ENCODE measurements around the gene UPP2. TPM values are rescaled to one million over a fixed set of nuclear protein-coding genes. Genes with fewer than 3 reads are reported as not detected.

UPP2 gene
- total RNA-seq, 1 donor from 2014 or later, result not detected

DNA sequence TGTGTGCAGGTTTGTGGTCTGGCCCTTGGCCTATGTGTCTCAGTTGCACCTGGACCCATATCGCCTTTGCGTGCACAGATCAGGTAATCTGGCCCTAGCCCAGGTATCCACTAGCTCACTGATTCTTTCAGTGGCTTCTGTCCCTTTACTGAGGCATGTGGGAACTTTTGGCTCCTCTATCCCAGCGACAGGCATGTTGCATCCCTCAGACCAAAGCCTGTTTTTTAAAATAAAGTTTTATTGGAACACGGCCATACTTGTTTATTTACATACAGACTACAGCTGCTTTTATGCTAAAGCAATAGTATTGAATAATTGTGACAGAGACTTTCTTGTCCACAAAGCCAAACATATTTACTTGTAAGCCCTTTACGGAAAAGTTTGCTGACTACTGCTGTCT is 39.9 kb upstream of the UPP2 start:
- peak overlapping the region; percentile 38 for H3K27ac Mint-ChIP-seq (ENCODE audit: unreplicated experiment)
- no peak for DNase-seq (ENCODE audit: low read depth, low spot score)
- no peaks in the 10 kb centered on the region for H3K4me1 Mint-ChIP-seq
- no peak overlapping the region for H3K4me3 Mint-ChIP-seq
- H3K36me3 Mint-ChIP-seq (ENCODE audit: low read depth), result no peaks in the 10 kb centered on the region
- no peaks in the 10 kb centered on the region for H3K27me3 Mint-ChIP-seq (ENCODE audit: low read depth)
- TF ChIP-seq, protein P1, sequence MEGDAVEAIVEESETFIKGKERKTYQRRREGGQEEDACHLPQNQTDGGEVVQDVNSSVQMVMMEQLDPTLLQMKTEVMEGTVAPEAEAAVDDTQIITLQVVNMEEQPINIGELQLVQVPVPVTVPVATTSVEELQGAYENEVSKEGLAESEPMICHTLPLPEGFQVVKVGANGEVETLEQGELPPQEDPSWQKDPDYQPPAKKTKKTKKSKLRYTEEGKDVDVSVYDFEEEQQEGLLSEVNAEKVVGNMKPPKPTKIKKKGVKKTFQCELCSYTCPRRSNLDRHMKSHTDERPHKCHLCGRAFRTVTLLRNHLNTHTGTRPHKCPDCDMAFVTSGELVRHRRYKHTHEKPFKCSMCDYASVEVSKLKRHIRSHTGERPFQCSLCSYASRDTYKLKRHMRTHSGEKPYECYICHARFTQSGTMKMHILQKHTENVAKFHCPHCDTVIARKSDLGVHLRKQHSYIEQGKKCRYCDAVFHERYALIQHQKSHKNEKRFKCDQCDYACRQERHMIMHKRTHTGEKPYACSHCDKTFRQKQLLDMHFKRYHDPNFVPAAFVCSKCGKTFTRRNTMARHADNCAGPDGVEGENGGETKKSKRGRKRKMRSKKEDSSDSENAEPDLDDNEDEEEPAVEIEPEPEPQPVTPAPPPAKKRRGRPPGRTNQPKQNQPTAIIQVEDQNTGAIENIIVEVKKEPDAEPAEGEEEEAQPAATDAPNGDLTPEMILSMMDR (conservative IDR thresholded peaks at IDR 0.05), result no peak
- peaks cover 5% of the 10 kb centered on the region for H3K9me3 Mint-ChIP-seq

DNA sequence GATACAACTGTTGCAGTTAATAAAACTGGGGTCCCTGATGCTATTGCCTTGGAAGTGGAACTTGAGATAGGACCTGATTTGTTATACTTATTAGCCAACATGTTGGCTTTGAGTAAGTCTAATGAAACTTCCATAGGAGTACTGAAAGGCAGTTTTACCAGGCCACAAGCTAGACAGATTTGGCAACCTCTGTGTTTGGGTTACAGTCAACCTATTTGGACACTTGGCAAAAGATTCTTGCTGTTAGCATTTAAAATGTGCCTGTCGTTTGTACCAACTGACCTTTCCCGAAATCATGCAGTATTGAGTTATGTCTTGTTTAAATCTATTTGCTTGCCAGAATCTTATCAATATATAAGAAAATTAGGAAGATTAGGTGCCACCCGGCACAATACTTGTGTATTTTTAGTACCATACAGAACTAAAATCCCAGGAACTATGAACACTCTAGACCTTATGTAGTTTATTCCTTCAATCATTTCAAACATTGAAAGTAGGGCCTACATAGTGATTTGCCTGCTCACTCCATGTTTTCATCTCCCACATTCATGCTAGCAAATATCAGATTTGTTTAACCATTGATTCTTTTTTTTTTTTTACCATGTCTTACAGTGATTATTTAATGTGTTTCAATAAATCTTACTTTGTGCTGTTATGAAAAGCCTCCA is 35.5 kb upstream of the UPP2 start:
- TF ChIP-seq, protein P1 (conservative IDR thresholded peaks at IDR 0.05), result no peak
- Mint-ChIP-seq H3K36me3 (ENCODE audit: low read depth) (no peaks in the 10 kb centered on the region), H3K4me1 (no peaks in the 10 kb centered on the region), H3K27ac (ENCODE audit: unreplicated experiment) (no peak overlapping the region), H3K27me3 (ENCODE audit: low read depth) (no peaks in the 10 kb centered on the region), H3K4me3 (no peak overlapping the region), H3K9me3 (peaks cover 5% of the 10 kb centered on the region)
- no peak for DNase-seq (ENCODE audit: low read depth, low spot score)

DNA sequence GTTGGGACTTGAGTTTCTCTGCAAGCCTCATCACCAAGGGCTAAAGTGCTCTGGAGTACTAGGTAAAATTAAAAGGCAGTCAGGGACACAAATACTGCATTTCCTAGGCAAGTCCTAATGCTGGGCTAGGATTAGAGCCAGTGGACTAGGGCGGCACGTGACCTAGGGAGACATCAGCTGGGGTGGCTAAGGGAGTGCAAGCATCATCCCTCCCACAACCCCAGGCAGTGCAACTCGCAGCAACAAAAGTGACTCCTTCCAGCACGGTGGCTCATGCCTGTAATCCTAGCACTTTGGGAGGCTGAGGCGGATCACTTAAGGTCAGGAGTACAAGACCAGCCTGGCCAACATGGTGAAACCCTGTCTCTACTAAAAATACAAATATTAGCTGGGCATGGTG is 30.7 kb upstream of the UPP2 start:
- Mint-ChIP-seq H3K27me3 (ENCODE audit: low read depth) (no peaks in the 10 kb centered on the region), H3K4me1 (no peaks in the 10 kb centered on the region), H3K36me3 (ENCODE audit: low read depth) (peaks cover 2% of the 10 kb centered on the region), H3K27ac (ENCODE audit: unreplicated experiment) (no peak overlapping the region), H3K4me3 (no peak overlapping the region), H3K9me3 (peaks cover 2% of the 10 kb centered on the region)
- no peak for DNase-seq (ENCODE audit: low read depth, low spot score)
- TF ChIP-seq, protein P1 (conservative IDR thresholded peaks at IDR 0.05), result no peak

DNA sequence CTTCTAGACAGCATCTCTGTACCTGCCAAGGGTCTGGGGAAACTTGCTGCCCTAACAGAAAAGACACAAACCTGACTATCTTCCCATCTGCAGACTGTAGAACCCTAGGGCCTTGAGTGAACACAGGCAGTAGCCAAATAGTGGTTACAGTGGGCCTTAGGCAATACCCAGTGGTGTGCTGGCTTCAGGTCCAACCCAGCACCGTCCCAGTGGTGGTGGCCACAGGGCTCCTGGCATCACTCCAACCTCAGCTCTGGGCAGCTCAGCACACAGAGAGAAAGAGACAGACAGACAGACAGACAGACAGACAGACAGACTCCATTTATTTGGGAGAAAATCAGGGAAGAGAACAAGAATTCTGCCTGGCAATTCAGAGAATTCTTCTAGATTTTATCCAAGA is 29.3 kb upstream of the UPP2 start:
- no peaks in the 10 kb centered on the region for H3K4me1 Mint-ChIP-seq
- H3K9me3 Mint-ChIP-seq, result peaks cover 9% of the 10 kb centered on the region

DNA sequence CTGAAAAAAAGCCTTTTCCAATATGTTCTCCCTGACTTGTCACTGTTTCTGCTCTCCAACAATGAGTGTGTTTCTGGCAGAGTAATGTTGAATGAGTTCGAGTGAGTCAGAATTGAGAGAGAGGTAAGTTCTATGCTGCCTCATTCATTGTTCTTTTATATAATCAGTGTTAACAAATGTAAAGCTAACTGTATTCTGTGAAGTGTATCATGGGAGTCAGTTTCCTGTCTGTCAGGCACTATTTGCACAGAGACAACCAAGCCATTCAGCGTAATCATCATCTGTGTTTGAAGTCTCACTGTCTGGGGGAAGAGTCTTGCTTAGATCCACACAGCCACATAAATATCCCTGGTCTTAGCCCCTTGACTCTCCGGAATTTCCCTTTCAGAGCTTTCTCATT is 22.0 kb upstream of the UPP2 start:
- H3K4me1 Mint-ChIP-seq, result peaks cover 12% of the 10 kb centered on the region
- peaks cover 9% of the 10 kb centered on the region for H3K36me3 Mint-ChIP-seq (ENCODE audit: low read depth)
- no peak for DNase-seq (ENCODE audit: low read depth, low spot score)
- H3K4me3 Mint-ChIP-seq, result no peak overlapping the region
- TF ChIP-seq, protein P1 (conservative IDR thresholded peaks at IDR 0.05), result no peak
- no peaks in the 10 kb centered on the region for H3K27me3 Mint-ChIP-seq (ENCODE audit: low read depth)
- H3K9me3 Mint-ChIP-seq, result peaks cover 19% of the 10 kb centered on the region
- H3K27ac Mint-ChIP-seq (ENCODE audit: unreplicated experiment), result no peak overlapping the region

More for the DNA sequence above, 29.3 kb upstream of the UPP2 start:
- Mint-ChIP-seq H3K4me3 (no peak overlapping the region), H3K27me3 (ENCODE audit: low read depth) (no peaks in the 10 kb centered on the region), H3K27ac (ENCODE audit: unreplicated experiment) (no peak overlapping the region), H3K36me3 (ENCODE audit: low read depth) (peaks cover 6% of the 10 kb centered on the region)
- TF ChIP-seq, protein P1 (conservative IDR thresholded peaks at IDR 0.05), result no peak
- no peak for DNase-seq (ENCODE audit: low read depth, low spot score)

Data from neural crest cell (in vitro differentiated cells).